T-helper 2 cell treated with Interferon-gamma antibody and Interleukin-4, amounts not matched to agents 5 μg/mL and 100 μg/mL, for 36 hours (primary cell): ENCODE results near the gene GRXCR2.
"Not testable (repeated sequence)": the region's sequence is repeated elsewhere in the genome, so short reads cannot be mapped to it uniquely, and the experiment has no call there.

Experiments used
- DNase-seq: peaks from one replicate; pipeline ENCODE4 v3.0.0; 2021; ENCODE audit warnings: low spot score
- H3K27ac Mint-ChIP-seq: one replicate; pipeline ENCODE4 v1.8.0; 2021; ENCODE audit warnings: mild to moderate bottlenecking, mixed read lengths
- H3K27me3 Mint-ChIP-seq: one replicate; pipeline ENCODE4 v1.8.0; 2021; ENCODE audit warnings: low read depth, mixed read lengths
- H3K36me3 Mint-ChIP-seq: one replicate; pipeline ENCODE4 v1.8.0; 2021; ENCODE audit warnings: low read depth, mixed read lengths
- H3K4me1 Mint-ChIP-seq: one replicate; pipeline ENCODE4 v1.8.0; 2021; ENCODE audit warnings: low read depth, mixed read lengths
- H3K4me3 Mint-ChIP-seq: one replicate; pipeline ENCODE4 v1.8.0; 2022; ENCODE audit warnings: mild to moderate bottlenecking, moderate library complexity, mixed read lengths
- H3K9me3 Mint-ChIP-seq: one replicate; pipeline ENCODE4 v1.8.0; 2021; ENCODE audit warnings: mixed read lengths

GRXCR2 gene

GRCh38 chr5:145838276-145838675, 34.5 kb downstream of the GRXCR2 start:
- Mint-ChIP-seq H3K4me3 (no peak overlapping the region), H3K4me1 (peaks cover 10% of the 10 kb centered on the region), H3K27ac (no peak overlapping the region), H3K9me3 (no peaks in the 10 kb centered on the region), H3K36me3 (no peaks in the 10 kb centered on the region), H3K27me3 (peaks cover 11% of the 10 kb centered on the region)
- DNase-seq, result no peak

GRCh38 chr5:145836241-145836640, 36.6 kb downstream of the GRXCR2 start:
- DNase-seq, H3K27ac Mint-ChIP-seq, H3K9me3 Mint-ChIP-seq, H3K36me3 Mint-ChIP-seq: not testable (repeated sequence)
- Mint-ChIP-seq H3K4me1 (peaks cover 11% of the 10 kb centered on the region), H3K4me3 (peak overlapping the region; percentile 76), H3K27me3 (peaks cover 13% of the 10 kb centered on the region)

GRCh38 chr5:145835848-145836239, 37.0 kb downstream of the GRXCR2 start:
- peaks cover 13% of the 10 kb centered on the region for H3K27me3 Mint-ChIP-seq
- H3K36me3 Mint-ChIP-seq, result no peaks in the 10 kb centered on the region
- DNase-seq, result no peak
- H3K27ac Mint-ChIP-seq, result no peak overlapping the region
- H3K4me3 Mint-ChIP-seq, result peak overlapping the region; percentile 76
- H3K4me1 Mint-ChIP-seq, result peaks cover 14% of the 10 kb centered on the region
- H3K9me3 Mint-ChIP-seq, result no peaks in the 10 kb centered on the region

- no peaks in the 10 kb centered on the region for H3K36me3 Mint-ChIP-seq
- H3K9me3 Mint-ChIP-seq, result no peaks in the 10 kb centered on the region
- H3K4me1 Mint-ChIP-seq, result peaks cover 20% of the 10 kb centered on the region
- H3K27me3 Mint-ChIP-seq, result peaks cover 13% of the 10 kb centered on the region
- no peak within 1 kb of the TSS for H3K27ac Mint-ChIP-seq
- peak within 1 kb of the TSS; percentile 76 for H3K4me3 Mint-ChIP-seq
- DNase-seq, result peak; percentile 82
Measured at GRCh38 chr5:145834917-145835847, 37.6 kb downstream of the GRXCR2 start, which contains the start of gene PRELID2. TSS of gene PRELID2 (minus strand) at chr5:145835342. CDS start at chr5:145835251, 91 bp downstream.

GRCh38 chr5:145834554-145834916, 38.3 kb downstream of the GRXCR2 start:
- H3K36me3 Mint-ChIP-seq, result no peaks in the 10 kb centered on the region
- H3K27me3 Mint-ChIP-seq, result peaks cover 15% of the 10 kb centered on the region
- no peak for DNase-seq
- no peak overlapping the region for H3K27ac Mint-ChIP-seq
- peak overlapping the region; percentile 47 for H3K4me3 Mint-ChIP-seq
- no peaks in the 10 kb centered on the region for H3K9me3 Mint-ChIP-seq
- H3K4me1 Mint-ChIP-seq, result peaks cover 27% of the 10 kb centered on the region

- peaks cover 16% of the 10 kb centered on the region for H3K27me3 Mint-ChIP-seq
- H3K4me1 Mint-ChIP-seq, result peaks cover 28% of the 10 kb centered on the region
- no peaks in the 10 kb centered on the region for H3K36me3 Mint-ChIP-seq
- H3K27ac Mint-ChIP-seq, result peak overlapping the region; percentile 7
- H3K9me3 Mint-ChIP-seq, result no peaks in the 10 kb centered on the region
- no peak for DNase-seq
- H3K4me3 Mint-ChIP-seq, result peak overlapping the region; percentile 48
Measured at GRCh38 chr5:145833631-145834200, 39.1 kb downstream of the GRXCR2 start.

GRCh38 chr5:145830594-145830993, 42.2 kb downstream of the GRXCR2 start:
- DNase-seq, result no peak
- H3K36me3 Mint-ChIP-seq, result no peaks in the 10 kb centered on the region
- no peak overlapping the region for H3K4me3 Mint-ChIP-seq
- H3K4me1 Mint-ChIP-seq, result peaks cover 23% of the 10 kb centered on the region
- H3K27ac Mint-ChIP-seq, result no peak overlapping the region
- no peaks in the 10 kb centered on the region for H3K9me3 Mint-ChIP-seq
- H3K27me3 Mint-ChIP-seq, result peaks cover 10% of the 10 kb centered on the region

GRCh38 chr5:145829708-145830361, 43.0 kb downstream of the GRXCR2 start:
- DNase-seq, result no peak
- Mint-ChIP-seq H3K4me3 (no peak overlapping the region), H3K9me3 (no peaks in the 10 kb centered on the region), H3K27me3 (peaks cover 10% of the 10 kb centered on the region), H3K36me3 (no peaks in the 10 kb centered on the region), H3K27ac (no peak overlapping the region), H3K4me1 (peaks cover 23% of the 10 kb centered on the region)

GRCh38 chr5:145826895-145827674, 45.7 kb downstream of the GRXCR2 start:
- no peak overlapping the region for H3K4me3 Mint-ChIP-seq
- H3K27ac Mint-ChIP-seq, result no peak overlapping the region
- DNase-seq, result no peak
- no peaks in the 10 kb centered on the region for H3K36me3 Mint-ChIP-seq
- peaks cover 20% of the 10 kb centered on the region for H3K4me1 Mint-ChIP-seq
- H3K9me3 Mint-ChIP-seq, result no peaks in the 10 kb centered on the region
- peaks cover 4% of the 10 kb centered on the region for H3K27me3 Mint-ChIP-seq

- H3K27me3 Mint-ChIP-seq, result peaks cover 2% of the 10 kb centered on the region
- H3K9me3 Mint-ChIP-seq, result no peaks in the 10 kb centered on the region
- DNase-seq, result no peak
- H3K36me3 Mint-ChIP-seq, result no peaks in the 10 kb centered on the region
- no peak overlapping the region for H3K4me3 Mint-ChIP-seq
- H3K4me1 Mint-ChIP-seq, result peaks cover 15% of the 10 kb centered on the region
- no peak overlapping the region for H3K27ac Mint-ChIP-seq
Measured at GRCh38 chr5:145825751-145826180, 47.0 kb downstream of the GRXCR2 start.

- Mint-ChIP-seq H3K4me1 (peaks cover 2% of the 10 kb centered on the region), H3K9me3 (no peaks in the 10 kb centered on the region), H3K36me3 (no peaks in the 10 kb centered on the region), H3K27me3 (no peaks in the 10 kb centered on the region), H3K27ac (no peak overlapping the region), H3K4me3 (no peak overlapping the region)
- no peak for DNase-seq
Measured at GRCh38 chr5:145824040-145824439, 48.8 kb downstream of the GRXCR2 start.

- peaks cover 1% of the 10 kb centered on the region for H3K36me3 Mint-ChIP-seq
- H3K4me1 Mint-ChIP-seq, result no peaks in the 10 kb centered on the region
- peaks cover 3% of the 10 kb centered on the region for H3K27me3 Mint-ChIP-seq
- no peaks in the 10 kb centered on the region for H3K9me3 Mint-ChIP-seq
- DNase-seq, result no peak
- H3K4me3 Mint-ChIP-seq, result no peak overlapping the region
- H3K27ac Mint-ChIP-seq, result no peak overlapping the region
Measured at GRCh38 chr5:145818604-145819003, 54.2 kb downstream of the GRXCR2 start.

- H3K4me3 Mint-ChIP-seq, result no peak overlapping the region
- H3K27me3 Mint-ChIP-seq, result peaks cover 3% of the 10 kb centered on the region
- H3K9me3 Mint-ChIP-seq, result no peaks in the 10 kb centered on the region
- DNase-seq, result no peak
- peaks cover 1% of the 10 kb centered on the region for H3K36me3 Mint-ChIP-seq
- no peaks in the 10 kb centered on the region for H3K4me1 Mint-ChIP-seq
- no peak overlapping the region for H3K27ac Mint-ChIP-seq
Measured at GRCh38 chr5:145812877-145813276, 59.9 kb downstream of the GRXCR2 start.
